NCI-H187 treated with DMSO at 0.1 percent for 48 hours (cell line): ENCODE measurements around the gene PFKL.
"Not testable (repeated sequence)": the region's sequence is repeated elsewhere in the genome, so short reads cannot be mapped to it uniquely, and the experiment has no call there.

Experiments used
- DNase-seq: peaks from one replicate; lab custom pipeline; 2025; lab: John Stamatoyannopoulos, UW

PFKL gene

GRCh38 chr21:44344541-44345183, 44.8 kb downstream of the PFKL start:
- no peak for DNase-seq

- no peak for DNase-seq
Measured at GRCh38 chr21:44345495-44345894, 45.6 kb downstream of the PFKL start.

GRCh38 chr21:44347911-44348451, 48.1 kb downstream of the PFKL start:
- DNase-seq, result peak; percentile 50

GRCh38 chr21:44348861-44349260, 49.0 kb downstream of the PFKL start:
- DNase-seq, result no peak

GRCh38 chr21:44349416-44349846, 49.6 kb downstream of the PFKL start:
- DNase-seq, result no peak

GRCh38 chr21:44349847-44350772, 50.3 kb downstream of the PFKL start:
- no peak for DNase-seq

GRCh38 chr21:44350773-44351481, 51.1 kb downstream of the PFKL start:
- DNase-seq, result no peak

GRCh38 chr21:44351535-44352252, 51.8 kb downstream of the PFKL start:
- DNase-seq, result no peak

- no peak for DNase-seq
Measured at GRCh38 chr21:44352253-44352860, 52.5 kb downstream of the PFKL start.

GRCh38 chr21:44353191-44353970, 53.5 kb downstream of the PFKL start, which contains the start of gene TRPM2:
TRPM2 (plus strand) TSS chr21:44353621; CDS start chr21:44353701, 80 bp downstream.
- no peak for DNase-seq

GRCh38 chr21:44354001-44354405, 54.1 kb downstream of the PFKL start:
- no peak for DNase-seq

GRCh38 chr21:44354775-44355771, 55.2 kb downstream of the PFKL start:
- DNase-seq, result no peak

- no peak for DNase-seq
Measured at GRCh38 chr21:44356160-44356559, 56.3 kb downstream of the PFKL start.

- no peak for DNase-seq
Measured at GRCh38 chr21:44356636-44357035, 56.8 kb downstream of the PFKL start.

- no peak for DNase-seq
Measured at GRCh38 chr21:44357064-44357837, 57.4 kb downstream of the PFKL start.

- no peak for DNase-seq
Measured at GRCh38 chr21:44359396-44359795, 59.5 kb downstream of the PFKL start.

GRCh38 chr21:44360159-44360558, 60.3 kb downstream of the PFKL start:
- DNase-seq, result no peak

- DNase-seq, result not testable (repeated sequence)
Measured at GRCh38 chr21:44361903-44362302, 62.0 kb downstream of the PFKL start.
